LNCaP clone FGC (cell line): ENCODE results near the gene LARGE1.

Experiments used
- DNase-seq: peaks from one replicate; pipeline ENCODE4 v3.0.0-alpha.2; 2011; ENCODE audit warnings: low read depth
- H3K4me3 ChIP-seq: 2 replicates; pipeline ENCODE4 v1.5.1; 2011; ENCODE audit warnings: mild to moderate bottlenecking, low read depth, low read length, control low read depth
- TF ChIP-seq, protein P1 (sequence below): IDR thresholded peaks from 2 replicates; pipeline ENCODE4 v1.5.1; 2012; ENCODE audit warnings: mild to moderate bottlenecking; ENCODE audit not compliant: control insufficient read depth, insufficient read depth; ENCODE audit errors: extremely low read depth

Gene LARGE1

DNA sequence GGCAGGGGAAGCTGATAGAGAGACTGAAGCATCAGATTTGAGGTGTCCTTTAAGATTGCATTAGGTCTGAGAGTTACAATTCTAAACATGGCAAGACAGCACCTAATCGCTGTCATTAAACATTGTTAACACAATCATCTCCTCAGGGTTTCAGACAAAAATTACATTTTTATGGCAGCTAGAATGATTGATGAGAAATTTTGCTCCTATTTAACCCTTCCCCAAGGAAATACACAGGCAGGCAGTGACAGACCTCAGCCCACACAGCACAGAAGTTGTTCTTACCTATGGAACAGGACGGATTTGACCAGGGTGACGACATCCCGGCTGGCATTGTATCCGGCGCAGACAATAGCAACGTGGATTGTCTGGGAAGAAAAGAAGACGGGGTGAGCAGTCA, 294.3 kb downstream of the LARGE1 start:
- no peak for DNase-seq
- TF ChIP-seq, protein P1, sequence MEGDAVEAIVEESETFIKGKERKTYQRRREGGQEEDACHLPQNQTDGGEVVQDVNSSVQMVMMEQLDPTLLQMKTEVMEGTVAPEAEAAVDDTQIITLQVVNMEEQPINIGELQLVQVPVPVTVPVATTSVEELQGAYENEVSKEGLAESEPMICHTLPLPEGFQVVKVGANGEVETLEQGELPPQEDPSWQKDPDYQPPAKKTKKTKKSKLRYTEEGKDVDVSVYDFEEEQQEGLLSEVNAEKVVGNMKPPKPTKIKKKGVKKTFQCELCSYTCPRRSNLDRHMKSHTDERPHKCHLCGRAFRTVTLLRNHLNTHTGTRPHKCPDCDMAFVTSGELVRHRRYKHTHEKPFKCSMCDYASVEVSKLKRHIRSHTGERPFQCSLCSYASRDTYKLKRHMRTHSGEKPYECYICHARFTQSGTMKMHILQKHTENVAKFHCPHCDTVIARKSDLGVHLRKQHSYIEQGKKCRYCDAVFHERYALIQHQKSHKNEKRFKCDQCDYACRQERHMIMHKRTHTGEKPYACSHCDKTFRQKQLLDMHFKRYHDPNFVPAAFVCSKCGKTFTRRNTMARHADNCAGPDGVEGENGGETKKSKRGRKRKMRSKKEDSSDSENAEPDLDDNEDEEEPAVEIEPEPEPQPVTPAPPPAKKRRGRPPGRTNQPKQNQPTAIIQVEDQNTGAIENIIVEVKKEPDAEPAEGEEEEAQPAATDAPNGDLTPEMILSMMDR: no peak
- H3K4me3 ChIP-seq: no peak overlapping the region

DNA sequence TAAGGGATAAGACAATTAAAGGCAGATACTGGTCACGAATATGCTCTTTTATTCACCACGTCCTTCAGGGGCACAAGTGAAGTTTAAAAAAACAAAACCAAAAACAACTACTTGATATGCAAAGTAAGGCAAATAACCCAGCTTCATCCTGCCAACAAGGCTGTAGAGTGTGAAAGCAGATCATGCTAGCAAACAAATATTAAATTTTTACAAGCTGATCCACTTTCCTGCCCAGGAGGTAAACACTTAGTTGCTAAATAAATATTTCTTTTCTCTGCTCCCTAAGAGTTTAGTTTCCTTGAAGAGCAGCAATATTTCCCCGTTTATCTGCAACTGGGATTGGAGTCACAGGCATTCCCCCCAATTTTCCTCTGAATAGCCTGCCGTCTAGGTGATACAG, 300.2 kb downstream of the LARGE1 start:
- TF ChIP-seq, protein P1: no peak

DNA sequence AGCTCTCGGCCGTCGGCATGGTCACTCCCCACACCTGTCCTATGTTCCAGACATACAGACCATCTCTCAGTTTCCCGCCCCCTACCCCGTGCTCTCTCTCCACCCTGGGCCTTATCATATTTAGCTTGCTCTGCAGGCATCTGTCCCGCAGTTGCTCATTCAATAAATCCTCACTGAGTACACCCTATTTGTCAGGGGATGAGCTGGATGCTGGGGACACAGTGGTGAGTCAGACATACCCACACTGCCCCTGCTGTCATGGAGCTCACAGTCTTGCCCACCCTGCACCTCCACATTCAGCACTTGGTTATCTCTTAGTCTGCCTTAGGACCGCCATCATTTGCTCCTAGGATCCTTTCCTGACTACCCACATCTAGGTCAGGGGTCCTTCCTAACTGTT, 313.8 kb downstream of the LARGE1 start:
- TF ChIP-seq, protein P1: no peak
- no peak for DNase-seq
- no peak overlapping the region for H3K4me3 ChIP-seq

More for the DNA sequence above, 300.2 kb downstream of the LARGE1 start:
- peak; percentile 92 for DNase-seq
- no peak overlapping the region for H3K4me3 ChIP-seq

DNA sequence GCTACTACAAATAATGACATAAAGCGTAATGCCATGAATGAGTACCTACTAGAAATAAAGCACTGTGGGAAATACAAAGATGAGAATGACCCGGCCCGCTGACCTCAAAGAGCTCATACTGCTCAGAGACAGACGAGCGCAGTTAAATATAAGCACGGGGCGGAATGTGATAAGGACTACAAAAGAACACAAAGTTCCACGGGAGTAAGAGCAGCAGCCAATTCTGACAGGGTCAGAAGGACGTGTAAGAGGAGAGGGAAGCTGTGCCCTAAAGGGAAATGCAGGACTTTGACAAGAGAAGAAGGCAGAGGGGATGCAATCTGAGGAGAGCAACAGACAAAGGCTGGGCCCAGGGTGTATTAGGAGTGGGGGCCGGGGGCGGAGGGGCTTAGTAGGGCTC, 314.6 kb downstream of the LARGE1 start:
- H3K4me3 ChIP-seq: no peak overlapping the region
- DNase-seq: peak; percentile 13
- TF ChIP-seq, protein P1: no peak

DNA sequence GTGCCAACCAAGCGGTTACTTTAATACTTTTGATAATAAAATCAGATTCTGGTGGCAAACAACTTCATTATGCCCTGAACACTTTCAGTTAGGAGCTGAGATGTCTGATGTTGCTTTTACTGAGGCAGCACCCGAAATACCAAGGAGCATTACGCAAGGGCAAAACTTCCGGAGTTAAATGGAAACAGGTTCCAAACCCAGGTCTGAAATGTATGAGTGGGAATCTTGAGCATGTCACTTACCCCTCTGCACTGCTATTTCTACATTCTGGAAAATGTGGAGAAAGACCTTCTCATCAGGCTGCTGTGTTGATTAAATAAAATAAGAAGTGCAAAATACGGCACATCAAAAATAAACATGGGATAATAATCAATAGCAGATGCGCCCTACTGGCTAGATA, 315.1 kb downstream of the LARGE1 start:
- DNase-seq: no peak
- TF ChIP-seq, protein P1: no peak
- no peak overlapping the region for H3K4me3 ChIP-seq

DNA sequence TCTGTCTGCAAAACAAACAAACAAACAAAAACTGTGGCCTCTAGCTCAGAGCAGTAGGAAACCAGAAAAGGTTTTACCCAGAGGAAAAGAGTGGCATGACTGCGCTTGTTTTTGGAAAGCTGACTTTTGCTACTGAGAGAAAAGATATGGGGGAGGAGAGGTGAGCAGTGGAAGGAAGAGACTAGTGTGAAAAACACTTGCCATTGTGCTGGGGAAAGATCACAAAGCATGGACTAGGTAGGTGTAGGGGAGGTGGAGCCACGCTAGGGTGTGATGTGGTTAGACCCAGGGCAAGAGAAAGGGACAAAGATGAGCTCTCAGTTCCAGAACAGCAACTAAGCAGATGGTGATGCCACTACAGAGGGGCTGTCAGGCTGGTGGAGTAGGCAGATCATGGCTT, 319.2 kb downstream of the LARGE1 start:
- TF ChIP-seq, protein P1: no peak
- H3K4me3 ChIP-seq: no peak overlapping the region
- no peak for DNase-seq

DNA sequence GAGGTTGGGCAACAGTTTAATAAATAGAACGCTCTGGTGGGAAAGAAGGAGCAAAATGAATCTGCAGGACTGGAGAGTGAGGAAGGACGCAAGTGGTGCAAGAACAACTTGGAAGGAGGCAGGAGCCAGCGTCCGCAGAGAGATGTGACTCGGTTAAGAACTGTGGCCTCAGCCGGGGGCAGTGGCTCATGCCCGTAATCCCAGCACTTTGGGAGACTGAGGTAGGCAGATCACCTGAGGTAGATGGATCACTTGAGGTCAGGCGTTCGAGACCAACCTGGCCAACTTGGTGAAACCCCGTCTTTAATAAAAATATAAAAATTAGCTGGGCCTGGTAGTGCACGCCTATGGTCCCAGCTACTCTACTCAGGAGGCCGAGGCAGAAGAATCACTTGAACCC, 319.7 kb downstream of the LARGE1 start:
- H3K4me3 ChIP-seq: no peak overlapping the region
- TF ChIP-seq, protein P1: no peak
- DNase-seq: no peak
